Renal cortex interstitium (tissue), 11 donors: ENCODE results near the gene PRPF40A. TPM values are rescaled to one million over a fixed set of nuclear protein-coding genes. Genes with fewer than 3 reads are reported as not detected.

ENCODE experiments used
- DNase-seq, 11 donors: peaks; one replicate each; pipeline ENCODE4 v3.0.0-alpha.2; 2013; ENCODE audit warnings: low read depth in 9 of 11, low spot score in 4 of 11; ENCODE audit errors: extremely low read depth in 1 of 11
- polyA plus RNA-seq, 3 donors: library from polyadenylated mRNA; unstranded; fragments of 120-200 nt; gene quantifications; one replicate each; pipeline ENCODE4 v1.2.1, GENCODE V29; 2013; ENCODE audit not compliant: insufficient read length in 3 of 3

Gene PRPF40A
- polyA plus RNA-seq, 3 donors: 136 to 150 (median 149) TPM

DNA sequence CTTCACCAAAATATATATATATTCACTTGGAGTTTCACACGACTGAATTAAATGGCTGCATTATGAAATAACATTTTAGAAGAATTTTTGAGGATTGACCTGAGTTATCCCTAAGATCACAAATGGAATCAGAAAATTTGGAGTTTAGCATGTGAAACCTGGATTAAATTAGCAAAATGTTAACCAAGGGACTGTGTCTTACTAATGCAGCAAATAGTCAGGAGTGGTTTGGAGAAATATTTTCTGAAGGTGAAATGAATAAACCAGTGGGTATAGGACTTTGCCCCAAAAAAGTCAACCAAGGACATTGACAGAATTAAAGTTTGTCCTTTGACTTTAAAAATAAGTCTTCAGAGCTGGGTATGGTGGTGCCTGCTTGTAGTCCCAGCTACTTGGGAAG lies 111.2 kb downstream of the PRPF40A start:
- no peak for DNase-seq

DNA sequence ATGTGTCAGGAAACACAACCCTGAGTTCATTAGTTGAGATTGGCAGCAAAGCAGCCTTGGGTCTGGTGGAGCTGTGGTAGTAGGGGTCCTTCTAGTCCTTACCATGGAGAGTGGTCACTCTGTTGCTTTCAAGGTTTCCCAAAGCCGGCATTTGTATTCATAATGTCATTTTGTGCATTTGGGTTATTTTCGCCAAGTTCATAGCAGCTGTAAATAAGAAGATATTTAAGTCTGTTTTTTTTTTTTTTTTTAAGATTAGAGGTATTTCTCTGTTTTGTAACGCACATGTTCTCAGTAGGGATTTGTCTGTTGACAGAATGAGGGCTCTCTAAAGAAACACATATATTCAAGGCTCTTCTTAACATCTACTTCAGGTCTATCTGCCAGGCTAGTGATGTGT lies 114.1 kb downstream of the PRPF40A start:
- DNase-seq: no peak

GRCh38 chr2:152602750-152603149 lies 114.5 kb downstream of the PRPF40A start:
- no peak for DNase-seq

Other genes with a start within 250 kb of the PRPF40A start
- 10 to 100 TPM; 52.3 to 70.6 (median 56.5) TPM for gene ARL6IP6, start 1.2 kb upstream of the PRPF40A start, polyA plus RNA-seq